SK-N-SH (cell line): ENCODE measurements around the gene TRIM46.

Experiments used
- CHD2 ChIP-seq: fragments of 150-350 bp; IDR thresholded peaks from 2 replicates; pipeline ENCODE4 v1.6.1; 2018; ENCODE audit warnings: low read length; ENCODE audit not compliant: partially characterized antibody
- CTCF ChIP-seq: fragments of 200-600 bp; sonication (generic); IDR thresholded peaks from 2 replicates; pipeline ENCODE4 v1.6.1; 2017; ENCODE audit warnings: antibody characterized with exemption, mild to moderate bottlenecking, moderate library complexity
- REST ChIP-seq: IDR thresholded peaks from 2 replicates; pipeline ENCODE4 v1.6.1; 2012; ENCODE audit warnings: mild to moderate bottlenecking, low read depth, low read length, moderate library complexity
- TAF1 ChIP-seq: IDR thresholded peaks from 2 replicates; pipeline ENCODE4 v1.6.1; 2012; ENCODE audit warnings: low read depth, mild to moderate bottlenecking, low read length, moderate library complexity, borderline replicate concordance
- TEAD4 ChIP-seq: IDR thresholded peaks from 2 replicates; pipeline ENCODE4 v1.4.0; 2012; ENCODE audit warnings: mild to moderate bottlenecking, borderline replicate concordance; ENCODE audit not compliant: insufficient read depth
- USF1 ChIP-seq: IDR thresholded peaks from 2 replicates; pipeline ENCODE4 v1.4.0; 2012; ENCODE audit warnings: low read depth, borderline replicate concordance
- ZBTB33 ChIP-seq: IDR thresholded peaks from 2 replicates; pipeline ENCODE4 v1.4.0; 2012; ENCODE audit warnings: low read depth, borderline replicate concordance

- no peak for TF ChIP-seq TEAD4
- TF ChIP-seq CHD2: no peak
- no peak for TF ChIP-seq USF1
- TF ChIP-seq CTCF: no peak
- TF ChIP-seq ZBTB33: no peak
- no peak for TF ChIP-seq TAF1
- no peak for TF ChIP-seq REST
Measured at GRCh38 chr1:155175281-155175926, 1.8 kb downstream of the TRIM46 start.
